H4 (cell line): ENCODE data around the gene MPV17L2. TPM values are rescaled to one million over a fixed set of nuclear protein-coding genes. Genes with fewer than 3 reads are reported as not detected.
"Not testable (repeated sequence)": the region's sequence is repeated elsewhere in the genome, so short reads cannot be mapped to it uniquely, and the experiment has no call there.

Experiments
- DNase-seq: peaks from one replicate; pipeline ENCODE4 v3.0.0-alpha.2; 2015; ENCODE audit warnings: low spot score
- total RNA-seq: library from RNA; depleted of rRNA; stranded (reverse); fragments of >200 nt; shearing (Covaris generic); gene quantifications from 2 replicates; pipeline ENCODE4 v1.2.3, GENCODE V29; 2014; rRNA removed

The MPV17L2 gene
- total RNA-seq: 17.7 and 30.9 TPM in 2 replicates

DNA sequence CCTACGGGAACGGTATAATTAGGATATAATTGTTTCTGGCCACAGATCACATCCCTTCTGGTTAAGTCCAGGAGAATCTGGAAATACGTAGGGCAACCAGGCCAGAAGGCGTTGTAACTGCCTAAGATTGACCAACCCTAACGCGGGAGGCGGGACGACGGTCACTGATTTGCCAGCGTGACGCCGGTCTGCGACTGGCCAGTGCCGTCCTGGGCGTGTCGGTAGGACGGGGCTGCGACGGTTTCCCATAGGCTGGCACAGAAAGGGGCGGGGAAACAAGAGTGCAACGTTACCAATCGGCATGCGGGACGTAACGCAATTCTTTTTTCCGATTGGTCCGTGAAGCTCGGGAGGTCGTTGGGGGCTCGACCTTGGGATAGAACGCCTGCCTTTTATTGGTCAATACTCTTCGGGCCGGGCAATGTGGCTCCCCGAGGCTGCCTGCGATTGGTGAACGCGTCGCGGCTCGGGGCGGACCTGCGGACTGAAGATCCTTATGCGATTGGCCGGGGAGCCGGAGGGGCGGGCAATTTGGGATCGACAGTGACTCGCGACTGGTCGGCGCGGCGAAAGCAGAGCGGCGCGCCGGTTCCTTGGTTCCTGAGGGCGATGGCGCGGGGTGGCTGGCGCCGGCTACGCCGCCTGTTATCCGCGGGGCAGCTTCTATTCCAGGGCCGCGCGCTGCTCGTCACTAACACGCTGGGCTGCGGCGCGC, at the start of gene MPV17L2:
MPV17L2 (plus strand) TSS at position 546 of the 715 bp plus-strand sequence; CDS start at position 610, 64 bp downstream.
- DNase-seq: peak; percentile 100

DNA sequence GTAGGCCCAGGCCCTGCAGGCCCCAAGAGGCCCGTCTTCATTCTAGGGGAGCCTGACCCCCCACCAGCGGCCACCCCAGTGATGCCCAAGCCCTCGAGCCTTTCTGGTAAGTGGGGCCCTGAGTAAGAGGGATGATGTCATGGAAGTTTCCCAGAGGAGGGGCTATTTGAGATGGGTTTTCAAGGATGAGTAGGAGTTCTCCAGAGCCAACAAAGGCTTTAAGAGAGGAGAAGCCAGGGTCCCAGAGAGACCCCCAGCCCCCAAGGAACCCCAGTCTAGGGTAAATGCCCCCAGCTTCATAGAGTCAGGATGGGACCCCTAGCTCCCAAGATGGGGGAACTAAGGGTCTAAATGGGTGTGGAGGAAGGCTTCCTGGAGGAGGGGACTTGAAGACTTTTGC, 49.1 kb upstream of the MPV17L2 start:
- DNase-seq: no peak

DNA sequence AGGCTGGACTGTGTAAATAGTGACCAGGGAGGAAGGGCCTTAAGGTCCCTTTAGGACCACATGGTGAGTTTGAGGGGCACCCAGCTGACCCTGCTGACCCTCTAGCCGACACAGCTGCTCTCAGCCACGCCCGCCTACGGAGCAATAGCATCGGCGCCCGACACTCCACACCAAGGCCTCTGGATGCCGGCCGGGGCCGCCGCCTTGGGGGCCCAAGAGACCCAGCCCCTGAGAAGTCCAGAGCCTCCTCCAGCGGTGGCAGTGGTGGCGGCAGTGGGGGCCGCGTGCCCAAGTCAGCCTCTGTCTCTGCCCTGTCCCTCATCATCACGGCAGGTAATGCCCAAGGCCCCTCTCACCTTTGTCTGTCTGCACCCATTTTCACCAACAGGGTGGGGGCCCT, 48.7 kb upstream of the MPV17L2 start:
- no peak for DNase-seq

DNA sequence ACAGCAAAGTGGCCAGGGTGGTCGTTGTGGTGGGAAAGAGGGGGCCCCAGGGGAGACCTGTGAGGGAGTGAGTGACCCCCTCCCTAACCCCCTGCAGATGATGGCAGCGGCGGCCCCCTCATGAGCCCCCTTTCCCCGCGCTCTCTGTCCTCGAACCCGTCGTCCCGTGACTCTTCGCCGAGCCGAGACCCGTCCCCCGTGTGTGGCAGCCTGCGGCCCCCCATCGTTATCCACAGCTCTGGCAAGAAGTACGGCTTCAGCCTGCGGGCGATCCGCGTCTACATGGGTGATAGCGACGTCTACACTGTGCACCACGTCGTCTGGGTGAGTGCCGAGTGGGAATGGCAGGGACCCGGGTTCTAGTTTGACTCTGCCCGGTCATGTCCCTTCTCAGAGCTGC, 48.1 kb upstream of the MPV17L2 start:
- no peak for DNase-seq

DNA sequence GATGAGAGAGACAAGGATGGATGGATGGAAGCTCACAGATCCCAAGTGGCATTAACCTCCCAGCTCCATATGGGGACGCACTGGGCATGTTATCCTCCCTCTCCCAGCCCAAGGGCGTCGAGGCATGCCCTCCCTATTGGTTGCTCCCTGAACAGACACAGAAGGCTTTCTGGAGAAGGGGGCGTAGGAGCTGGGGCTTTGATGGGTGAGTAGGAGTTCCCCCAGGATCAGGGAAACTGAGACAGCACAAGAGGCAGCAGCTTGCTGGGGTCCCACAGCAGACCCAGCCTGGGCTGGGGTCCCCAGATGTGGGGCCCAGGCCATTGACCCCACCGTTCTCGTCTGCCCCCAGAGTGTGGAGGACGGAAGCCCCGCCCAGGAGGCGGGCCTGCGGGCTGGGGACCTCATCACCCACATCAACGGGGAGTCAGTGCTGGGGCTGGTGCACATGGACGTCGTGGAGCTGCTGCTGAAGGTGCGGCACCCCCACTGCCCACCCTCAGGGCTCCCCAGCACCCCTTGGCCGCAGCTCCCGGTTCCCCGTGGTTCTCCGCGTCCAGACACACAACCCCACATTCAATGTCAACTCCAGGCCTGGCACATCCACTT, 47.5 kb upstream of the MPV17L2 start:
- no peak for DNase-seq

DNA sequence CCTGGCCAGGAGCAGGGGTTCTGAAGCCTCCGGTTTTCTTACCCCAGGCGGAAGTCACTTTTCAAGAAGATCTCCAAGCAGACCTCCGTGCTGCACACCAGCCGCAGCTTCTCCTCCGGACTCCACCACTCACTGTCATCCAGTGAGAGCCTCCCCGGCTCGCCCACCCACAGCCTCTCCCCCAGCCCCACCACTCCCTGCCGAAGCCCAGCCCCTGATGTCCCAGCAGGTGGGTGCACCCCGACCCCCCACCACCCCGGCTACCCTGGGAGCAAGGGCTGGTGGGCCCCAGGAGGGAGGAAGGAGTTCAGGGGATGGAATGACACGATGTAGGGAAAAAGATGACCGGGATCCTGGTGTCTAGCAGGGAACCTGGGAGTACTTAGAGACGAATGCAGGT, 45.6 kb upstream of the MPV17L2 start:
- no peak for DNase-seq

DNA sequence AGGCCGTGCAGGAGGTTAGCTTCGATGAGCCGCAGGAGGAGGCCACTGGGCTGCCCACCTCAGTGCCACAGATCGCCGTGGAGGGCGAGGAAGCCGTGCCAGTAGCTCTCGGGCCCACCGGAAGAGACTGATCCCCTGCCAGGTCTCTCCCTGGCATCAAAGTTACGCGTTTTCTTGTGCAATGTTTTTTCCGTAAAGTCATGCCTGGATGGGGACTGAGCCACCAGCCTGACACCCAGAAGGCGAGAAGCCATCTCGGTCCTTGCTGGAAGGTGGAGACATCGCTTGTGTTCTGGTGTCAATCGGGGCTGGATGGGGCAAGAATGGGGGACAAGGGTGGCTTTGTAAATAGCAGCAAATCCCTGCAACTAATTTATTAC, 43.4 kb upstream of the MPV17L2 start:
- DNase-seq: no peak

DNA sequence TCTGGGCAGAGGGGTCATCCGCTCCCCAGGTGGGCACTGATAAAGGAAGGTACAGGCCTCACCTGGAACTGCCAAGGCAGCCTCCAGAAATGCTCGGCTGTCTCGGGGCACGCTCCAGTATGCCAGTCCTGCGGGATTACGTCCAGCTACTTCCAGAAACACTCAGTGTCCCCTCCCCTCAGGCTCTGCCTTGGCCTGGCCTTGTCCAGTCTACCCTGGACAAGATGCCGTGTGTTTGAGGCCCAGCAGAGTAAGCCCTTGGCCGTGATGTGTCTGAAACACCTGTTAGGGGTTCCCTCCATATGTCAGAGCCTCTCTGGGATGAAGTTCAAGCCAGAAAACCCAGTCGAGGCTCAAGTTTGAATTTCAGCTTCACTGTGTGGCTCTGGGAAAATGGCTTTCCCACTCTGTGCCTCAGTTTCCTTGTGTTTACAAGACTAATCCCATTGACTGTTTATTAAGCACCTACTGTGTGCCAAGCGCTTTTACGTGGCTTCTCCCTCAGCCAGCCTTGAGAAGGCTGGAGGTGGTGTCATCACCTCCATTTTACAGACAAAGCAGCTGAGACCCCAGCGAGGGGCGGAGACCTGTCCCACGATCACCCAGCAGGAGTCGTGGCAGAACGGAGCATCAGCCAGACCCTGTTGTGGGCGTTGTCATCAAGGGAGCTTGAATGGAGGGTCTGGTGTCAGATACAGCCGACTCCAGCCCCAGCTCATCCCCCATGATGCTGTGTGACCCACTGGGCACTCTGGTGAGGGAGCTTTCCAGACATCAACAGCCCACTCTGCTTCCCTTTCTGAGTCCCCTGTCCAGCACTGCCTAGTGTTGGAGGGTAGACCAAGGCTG, 42.0 kb upstream of the MPV17L2 start:
- no peak for DNase-seq

DNA sequence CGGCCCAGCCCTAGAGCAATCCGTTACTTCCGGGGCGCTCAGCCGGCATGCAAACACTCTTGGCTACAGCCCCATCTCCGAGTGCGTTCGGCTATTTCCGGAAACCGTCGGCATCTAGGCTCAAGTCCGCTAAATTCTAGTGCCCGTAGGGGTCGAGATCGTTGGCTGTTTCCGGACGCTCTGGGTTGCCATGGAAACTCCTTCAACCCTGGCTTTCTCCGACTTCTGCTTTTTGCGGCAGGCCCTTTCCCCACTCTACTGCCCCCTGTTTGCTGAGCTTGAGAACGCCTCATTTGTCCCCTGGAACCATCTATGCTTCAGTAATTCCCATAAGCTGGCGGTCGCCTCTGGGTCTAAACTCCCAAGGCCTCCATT, 40.6 kb upstream of the MPV17L2 start:
- DNase-seq: peak; percentile 99

DNA sequence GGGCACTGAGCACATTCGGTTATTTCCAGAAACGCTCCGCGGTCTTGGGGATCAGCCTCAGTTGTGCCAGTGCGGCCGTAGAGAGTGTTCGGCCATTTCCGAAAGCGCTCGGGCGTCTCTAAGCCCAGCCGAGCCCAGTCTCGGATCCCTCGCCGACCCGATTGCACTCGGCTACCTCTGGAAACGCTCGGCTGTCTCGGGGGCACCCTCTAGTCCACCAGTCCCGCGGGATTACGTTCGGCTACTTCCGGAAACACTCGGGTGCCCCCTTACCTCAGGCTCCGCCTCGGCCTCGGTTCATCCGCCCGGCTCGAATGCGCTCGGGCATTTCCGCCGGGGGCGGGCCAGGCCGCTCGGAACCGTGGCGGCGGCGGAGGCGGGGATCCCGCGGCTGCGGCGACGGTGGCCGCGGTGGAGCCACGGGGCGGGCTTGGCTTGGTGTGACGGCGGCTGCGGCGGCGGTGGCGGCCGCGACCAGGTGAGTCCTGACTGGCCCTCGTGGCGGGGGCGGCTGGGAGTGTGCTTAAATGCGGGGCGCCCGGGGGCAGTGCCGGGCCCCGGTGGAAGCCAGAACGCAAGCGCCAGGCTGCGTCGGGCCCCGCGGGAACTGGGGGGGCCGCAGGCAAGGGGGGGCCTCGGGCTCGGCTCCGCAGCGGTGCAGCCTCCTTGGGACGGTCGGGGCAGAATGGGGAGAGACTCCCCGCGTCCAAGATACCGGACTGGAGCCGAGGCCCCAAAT, 40.0 kb upstream of the MPV17L2 start, which contains the start of gene PIK3R2:
PIK3R2 (plus strand) TSS at position 347 of the 739 bp plus-strand sequence. CDS start 2,717 bp downstream, outside the sequence.
- peak; percentile 99 for DNase-seq

DNA sequence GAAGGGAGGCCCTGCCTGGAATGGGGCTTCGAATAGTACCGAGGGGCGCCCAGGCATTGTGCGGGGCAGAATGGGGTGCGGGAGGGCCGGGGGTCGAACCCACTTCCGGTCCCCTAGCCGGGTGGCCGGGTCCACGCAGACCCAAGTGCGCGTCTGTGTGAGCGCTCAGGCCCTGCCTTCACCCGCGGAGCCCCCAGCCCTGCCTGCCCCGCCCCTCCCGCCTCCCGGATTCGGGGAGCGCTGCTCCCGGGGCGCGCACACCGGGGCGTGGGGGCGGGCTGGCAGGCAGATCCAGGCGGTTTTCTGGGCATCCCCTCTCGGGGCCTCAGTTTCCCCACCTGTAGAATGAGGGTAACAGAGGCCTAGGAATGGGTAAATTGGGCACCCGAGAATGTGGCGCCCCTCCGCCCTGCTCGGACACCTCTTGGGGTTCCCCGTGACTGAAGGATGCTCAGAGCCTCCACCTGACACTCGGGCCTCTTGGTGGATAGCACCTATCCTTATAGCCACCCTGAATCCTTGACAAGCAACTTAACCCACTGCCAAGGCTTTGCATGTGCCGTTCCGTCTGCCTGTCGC, 39.4 kb upstream of the MPV17L2 start:
- no peak for DNase-seq

DNA sequence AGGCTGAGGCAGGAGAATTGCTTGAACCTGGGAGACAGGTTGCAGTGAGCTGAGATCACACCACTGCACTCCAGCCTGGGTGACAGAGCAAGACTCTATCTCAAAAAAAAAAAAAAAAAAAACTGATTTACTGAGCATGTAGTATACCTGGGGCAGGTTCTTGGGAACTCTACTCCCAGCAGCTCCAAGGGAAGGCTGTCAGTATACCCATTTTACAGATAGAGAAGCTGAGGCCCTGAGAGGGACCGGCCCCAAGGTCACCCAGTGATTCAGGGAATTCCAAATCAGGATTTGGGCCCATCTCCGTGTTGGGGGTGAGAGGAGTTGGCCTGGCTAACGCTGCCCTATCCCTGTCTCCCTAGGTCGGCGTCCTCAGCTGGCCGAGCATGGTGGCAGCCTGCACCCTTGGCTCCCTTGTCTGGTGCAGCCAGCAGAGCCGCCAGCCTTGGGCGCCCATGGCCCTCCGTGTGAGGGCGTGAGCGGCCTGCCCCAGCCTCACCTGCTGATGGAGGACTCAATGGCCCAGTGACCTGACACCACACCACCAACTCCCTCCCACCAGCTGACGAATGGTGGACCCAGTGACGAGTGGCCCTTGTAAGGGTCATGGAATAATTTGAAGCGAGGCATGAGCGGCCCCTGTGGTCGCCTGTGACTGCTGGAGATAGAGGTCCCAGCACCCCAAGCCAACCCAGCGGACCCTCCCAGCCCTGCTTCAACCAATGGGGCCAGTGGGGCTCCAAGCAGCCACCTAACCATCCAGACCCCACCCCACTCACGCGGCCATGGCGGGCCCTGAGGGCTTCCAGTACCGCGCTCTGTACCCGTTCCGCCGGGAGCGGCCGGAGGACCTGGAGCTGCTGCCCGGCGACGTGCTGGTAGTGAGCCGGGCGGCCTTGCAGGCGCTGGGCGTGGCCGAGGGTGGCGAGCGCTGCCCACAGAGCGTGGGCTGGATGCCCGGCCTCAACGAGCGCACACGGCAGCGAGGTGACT, 37.6 kb upstream of the MPV17L2 start:
- DNase-seq: no peak

DNA sequence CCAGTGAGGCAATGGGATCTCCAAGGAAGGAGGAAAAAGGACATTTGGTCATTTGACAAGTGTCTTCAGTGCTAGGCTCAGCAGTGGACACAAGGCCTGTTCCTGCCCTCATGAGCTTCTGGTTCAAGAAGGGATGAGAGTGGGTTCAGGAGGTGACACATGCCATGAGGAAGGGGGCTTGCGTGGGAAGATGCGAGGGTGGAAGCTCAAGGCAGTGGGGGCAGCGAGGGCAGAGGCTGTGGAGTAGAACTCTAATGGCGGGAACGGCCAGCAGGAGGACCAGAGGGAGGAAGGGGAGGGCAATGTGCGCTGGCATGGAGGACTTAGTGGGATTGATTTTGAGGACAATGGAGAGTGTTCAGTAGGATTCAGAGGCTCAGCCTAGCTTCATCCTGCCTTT, 36.8 kb upstream of the MPV17L2 start:
- DNase-seq: no peak

DNA sequence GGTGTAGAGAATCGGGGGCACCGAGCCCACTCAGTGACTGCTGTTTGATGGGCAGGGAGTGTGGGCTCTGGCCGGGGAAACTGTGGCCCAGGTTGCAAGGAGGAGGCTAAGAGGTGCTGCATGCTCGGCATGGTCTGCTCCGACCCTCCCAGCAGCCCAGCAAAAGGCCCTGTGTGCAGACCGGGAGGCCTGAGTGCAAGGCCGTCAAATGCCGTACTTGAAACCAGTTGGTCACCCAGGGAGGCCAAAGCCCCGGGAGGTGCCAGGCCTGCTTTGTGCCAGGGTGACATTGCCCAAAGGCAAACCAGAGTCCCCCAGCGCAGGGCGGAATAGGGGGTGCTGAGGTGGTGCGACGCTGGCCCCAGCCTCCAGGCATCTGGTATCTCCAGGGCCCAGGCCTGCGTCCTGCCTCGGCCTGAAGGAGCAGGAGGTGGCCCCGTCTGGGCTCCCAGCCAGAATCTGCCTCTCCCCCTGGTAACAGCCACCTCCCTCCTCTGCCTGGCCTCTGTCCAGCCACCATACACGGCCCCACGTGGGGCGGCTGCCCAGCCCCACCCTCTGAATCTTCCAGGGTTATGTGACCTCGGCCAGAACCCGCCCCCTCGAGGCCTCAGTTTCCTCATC, 36.1 kb upstream of the MPV17L2 start:
- DNase-seq: peak; percentile 94

DNA sequence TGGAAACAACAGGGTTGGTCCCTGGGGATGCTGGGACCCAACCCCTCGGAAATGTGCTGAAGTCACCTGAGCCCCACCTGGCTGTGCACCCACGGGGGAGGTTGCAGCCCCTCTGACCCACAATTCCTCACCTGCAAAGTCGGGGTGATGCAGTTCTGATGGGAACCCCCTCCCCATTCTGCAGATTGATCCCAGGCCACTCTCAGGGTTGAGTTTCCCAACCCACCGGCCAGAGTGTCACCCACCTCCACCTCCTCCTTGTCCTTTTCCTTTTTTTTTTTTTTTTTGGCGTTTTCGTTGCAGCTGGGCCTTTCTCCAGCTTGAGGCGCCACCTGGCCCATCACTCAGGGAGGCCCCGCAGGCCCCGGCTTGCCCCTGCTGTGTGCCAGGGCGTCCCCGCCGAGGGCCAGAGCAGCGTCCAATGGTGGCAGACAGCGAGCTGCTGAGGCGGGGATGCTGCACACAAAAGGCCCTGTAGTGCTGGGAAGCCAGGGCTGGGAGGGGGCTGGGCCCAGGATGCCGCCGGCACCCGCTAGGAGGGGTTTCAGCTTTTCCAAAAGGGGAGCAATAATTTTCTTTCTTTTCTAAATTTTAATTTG, 35.5 kb upstream of the MPV17L2 start:
- DNase-seq: no peak

DNA sequence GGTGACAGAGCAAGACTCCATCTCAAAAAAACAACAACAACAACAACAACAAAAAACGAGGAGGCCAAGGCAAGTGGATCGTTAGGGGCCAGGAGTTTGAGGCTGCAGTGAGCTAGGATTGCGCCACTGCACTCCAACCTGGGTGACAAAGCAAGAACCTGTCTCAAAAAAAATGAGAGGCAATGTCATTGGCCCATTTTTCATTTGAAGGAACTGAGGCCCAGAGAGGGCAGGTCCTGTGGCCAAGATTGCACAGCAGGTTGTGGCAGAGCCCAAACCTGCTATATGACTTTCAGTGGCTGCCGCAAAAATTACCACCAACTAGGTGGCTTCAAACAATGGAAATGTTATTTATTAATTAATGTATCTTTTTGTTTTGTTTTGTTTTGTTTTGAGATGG, 34.6 kb upstream of the MPV17L2 start:
- no peak for DNase-seq

DNA sequence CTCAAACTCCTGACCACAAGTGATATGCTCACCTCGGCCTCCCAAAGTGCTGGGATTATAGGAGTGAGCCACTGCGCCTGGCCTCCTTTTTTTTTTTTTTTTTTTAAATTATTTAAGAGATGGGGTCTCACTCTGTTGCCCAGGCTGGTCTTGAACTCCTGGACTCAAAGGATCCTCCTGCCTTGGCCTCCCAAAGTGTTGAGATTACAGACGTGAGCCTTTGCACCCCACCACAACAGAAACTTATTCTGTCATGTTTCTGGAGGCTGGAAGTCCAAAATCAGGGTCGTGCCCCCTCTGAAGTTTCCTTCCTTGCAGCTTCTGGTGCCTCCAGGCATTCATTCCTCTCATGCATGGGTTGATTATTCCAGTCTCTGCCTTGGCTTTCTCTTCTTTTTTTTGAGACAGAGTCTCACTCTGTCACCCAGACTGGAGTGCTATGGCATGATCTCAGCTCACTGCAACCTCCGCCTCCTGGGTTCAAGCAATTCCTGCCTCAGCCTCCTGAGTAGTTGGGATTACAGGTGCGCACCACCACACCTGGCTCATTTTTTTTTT, 33.9 kb upstream of the MPV17L2 start:
- not testable (repeated sequence) for DNase-seq

DNA sequence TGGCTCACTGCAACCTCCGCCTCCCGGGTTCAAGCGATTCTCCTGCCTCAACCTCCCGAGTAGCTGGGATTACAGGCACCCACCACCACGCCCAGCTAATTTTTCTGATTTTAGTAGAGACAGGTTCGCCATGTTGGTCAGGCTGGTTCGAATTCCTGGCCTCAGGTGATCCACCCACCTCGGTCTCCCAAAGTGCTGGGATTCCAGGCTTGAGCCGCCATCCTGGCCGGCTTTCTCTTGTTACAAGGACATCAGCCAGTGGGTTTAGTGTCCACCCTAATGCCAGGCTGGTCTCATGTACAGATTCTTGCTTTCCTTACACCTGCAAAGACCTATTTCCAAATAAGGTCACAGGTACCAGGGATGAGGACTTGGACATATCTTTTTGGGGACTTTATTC, 33.2 kb upstream of the MPV17L2 start:
- DNase-seq: no peak

DNA sequence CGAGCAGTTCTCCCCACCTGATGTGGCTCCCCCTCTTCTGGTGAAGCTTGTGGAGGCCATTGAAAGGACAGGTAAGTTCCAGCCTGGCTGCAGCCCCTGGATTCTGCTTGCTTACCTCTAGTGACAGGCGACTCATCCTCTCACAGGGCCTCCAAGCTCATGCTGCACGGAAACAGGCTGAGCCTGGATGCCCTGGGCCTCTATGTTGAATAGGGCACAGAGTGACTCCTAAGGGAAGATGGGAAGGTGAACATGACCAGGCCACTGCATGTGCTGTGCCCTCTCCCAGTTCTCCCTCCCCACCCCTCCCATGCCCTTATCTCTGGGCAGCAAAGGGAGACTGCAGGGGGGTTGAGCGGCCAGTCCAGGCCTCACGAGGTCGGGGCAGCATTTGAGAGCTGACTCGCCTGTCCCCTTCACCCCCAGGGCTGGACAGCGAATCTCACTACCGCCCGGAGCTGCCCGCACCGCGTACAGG, 32.5 kb upstream of the MPV17L2 start:
- no peak for DNase-seq
